CD4-positive, alpha-beta T cell treated with Interleukin-2 at 100 ng/mL for 4 hours (primary cell): ENCODE measurements around the gene PACS1.

ENCODE experiments used
- DNase-seq: peaks from one replicate; pipeline ENCODE4 v3.0.0-alpha.2; 2020; ENCODE audit warnings: low spot score

PACS1 gene

GRCh38 chr11:66290330-66290621 lies 220.2 kb downstream of the PACS1 start:
- DNase-seq = no peak

GRCh38 chr11:66291303-66291705 lies 221.2 kb downstream of the PACS1 start:
- no peak for DNase-seq

- DNase-seq = no peak
Observed at GRCh38 chr11:66291706-66292542, 221.9 kb downstream of the PACS1 start, which contains the start of gene TMEM151A. TMEM151A (plus strand) TSS chr11:66291894; CDS start chr11:66292014, 120 bp downstream.

- no peak for DNase-seq
Observed at GRCh38 chr11:66292543-66293332, 222.7 kb downstream of the PACS1 start.

- DNase-seq = no peak
Observed at GRCh38 chr11:66293352-66293751, 223.3 kb downstream of the PACS1 start.

GRCh38 chr11:66293777-66294625 lies 223.9 kb downstream of the PACS1 start:
- no peak for DNase-seq
